Breast epithelium (tissue), 4 donors: ENCODE data around the gene PDGFC. TPM values are rescaled to one million over a fixed set of nuclear protein-coding genes. Genes with fewer than 3 reads are reported as not detected.
A peak's percentile ranks its signal among the peaks of the same experiment; 100 is the strongest.

Experiments
- DNase-seq, 2 donors: peaks; one replicate each; pipeline ENCODE4 v3.0.0-alpha.2; 2019; ENCODE audit warnings: low spot score in 2 of 2
- H3K27ac ChIP-seq, 2 donors: fragments of 200-600 bp; sonication (generic) in 1 of 2; one replicate each; pipeline ENCODE4 v1.5.1; 2016 to 2019; ENCODE audit warnings: mild to moderate bottlenecking in 1 of 2
- H3K27me3 ChIP-seq, 2 donors: fragments of 200-600 bp; sonication (generic) in 1 of 2; one replicate each; pipeline versions ENCODE4 v1.5.1 to v1.6.0; 2017 to 2019; ENCODE audit warnings: control low read depth in 1 of 2, mild to moderate bottlenecking in 1 of 2
- H3K36me3 ChIP-seq: fragments of 200-600 bp; one replicate; pipeline ENCODE4 v1.5.1; 2019
- H3K4me1 ChIP-seq, 2 donors: fragments of 200-600 bp; sonication (generic); one replicate each; pipeline ENCODE4 v1.5.1; 2016 to 2019; ENCODE audit warnings: control low read depth in 1 of 2
- H3K4me3 ChIP-seq, 3 donors: fragments of 200-600 bp; sonication (generic); 1 replicate in 2 of 3; 2 replicates in 1 of 3; pipeline ENCODE4 v1.5.1; 2016 to 2019; ENCODE audit warnings: mild to moderate bottlenecking in 3 of 3, moderate library complexity in 2 of 3
- H3K9me3 ChIP-seq, 2 donors: fragments of 200-600 bp; sonication (generic) in 1 of 2; one replicate each; pipeline ENCODE4 v1.5.1; 2016 to 2019; ENCODE audit warnings: control low read depth in 1 of 2
- POLR2A ChIP-seq: fragments of 450-650 bp; IDR thresholded peaks from one replicate; pipeline ENCODE4 v1.6.1; 2016; ENCODE audit warnings: antibody characterized with exemption, mild to moderate bottlenecking, moderate library complexity
- POLR2AphosphoS5 ChIP-seq, 3 donors: sonication (generic); formaldehyde crosslinking; IDR thresholded peaks; one replicate each; pipeline ENCODE4 v1.6.1; 2017; ENCODE audit warnings: antibody characterized with exemption in 3 of 3
- intact Hi-C: fragments of 100-400 bp; cut with DNase I; formaldehyde crosslinking; loops from one replicate; pipeline ENCODE4 v1.15.1; 2023; ENCODE audit warnings: low total_unique reads
- total RNA-seq, 3 donors: library from RNA; depleted of rRNA; stranded (reverse); fragments of >200 nt; gene quantifications; one replicate each; pipeline ENCODE4 v1.1.0, GENCODE V29; 2016
- TF ChIP-seq, protein P1 (sequence below), 3 donors: fragments of 450-650 bp; IDR thresholded peaks; one replicate each; pipeline ENCODE4 v1.5.1; 2016 to 2017; ENCODE audit warnings: antibody characterized with exemption in 3 of 3, mild to moderate bottlenecking in 3 of 3, moderate library complexity in 3 of 3

PDGFC gene
- total RNA-seq, 3 donors from 2014 or later = 32.4 to 59.7 (median 54.4) TPM

GRCh38 chr4:156948738-156949137 is 22.9 kb downstream of the PDGFC start:
- H3K4me1 ChIP-seq = no peaks in the 10 kb centered on the region
- no peaks in the 10 kb centered on the region for H3K27me3 ChIP-seq
- H3K4me3 ChIP-seq = no peak overlapping the region
- no peaks in the 10 kb centered on the region for H3K9me3 ChIP-seq
- DNase-seq = no peak
- no peak overlapping the region for H3K27ac ChIP-seq
- intact Hi-C loops = loop anchor here (5.0 kb wide), 1 partner anchor 1311 kb away; no protein-coding TSS in a partner anchor
- H3K36me3 ChIP-seq = no peaks in the 10 kb centered on the region
- no peak for TF ChIP-seq POLR2AphosphoS5 (IDR thresholded peaks at IDR 0.05)
- no peak for TF ChIP-seq POLR2A
- TF ChIP-seq, protein P1, sequence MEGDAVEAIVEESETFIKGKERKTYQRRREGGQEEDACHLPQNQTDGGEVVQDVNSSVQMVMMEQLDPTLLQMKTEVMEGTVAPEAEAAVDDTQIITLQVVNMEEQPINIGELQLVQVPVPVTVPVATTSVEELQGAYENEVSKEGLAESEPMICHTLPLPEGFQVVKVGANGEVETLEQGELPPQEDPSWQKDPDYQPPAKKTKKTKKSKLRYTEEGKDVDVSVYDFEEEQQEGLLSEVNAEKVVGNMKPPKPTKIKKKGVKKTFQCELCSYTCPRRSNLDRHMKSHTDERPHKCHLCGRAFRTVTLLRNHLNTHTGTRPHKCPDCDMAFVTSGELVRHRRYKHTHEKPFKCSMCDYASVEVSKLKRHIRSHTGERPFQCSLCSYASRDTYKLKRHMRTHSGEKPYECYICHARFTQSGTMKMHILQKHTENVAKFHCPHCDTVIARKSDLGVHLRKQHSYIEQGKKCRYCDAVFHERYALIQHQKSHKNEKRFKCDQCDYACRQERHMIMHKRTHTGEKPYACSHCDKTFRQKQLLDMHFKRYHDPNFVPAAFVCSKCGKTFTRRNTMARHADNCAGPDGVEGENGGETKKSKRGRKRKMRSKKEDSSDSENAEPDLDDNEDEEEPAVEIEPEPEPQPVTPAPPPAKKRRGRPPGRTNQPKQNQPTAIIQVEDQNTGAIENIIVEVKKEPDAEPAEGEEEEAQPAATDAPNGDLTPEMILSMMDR (IDR thresholded peaks at IDR 0.05) = no peak

DNA sequence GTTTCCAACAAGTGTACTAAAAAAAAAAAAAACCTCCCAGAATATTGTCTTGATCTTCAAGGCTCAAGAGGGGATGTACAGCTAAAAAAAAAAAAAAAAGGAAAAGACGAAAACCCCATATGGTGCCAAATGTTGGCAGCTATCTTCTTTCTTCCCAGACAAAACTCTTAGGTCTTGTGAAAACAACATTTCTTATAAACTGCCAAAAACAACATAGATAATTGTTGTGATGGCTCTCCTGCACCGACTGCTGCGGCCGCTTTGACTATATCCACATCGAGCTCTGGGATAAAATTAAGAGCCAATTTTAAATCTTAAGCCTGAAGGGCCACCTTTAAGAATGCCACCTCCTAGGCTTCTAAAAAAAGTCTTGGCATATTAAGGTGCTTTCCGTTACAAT is 23.5 kb downstream of the PDGFC start:
- H3K27me3 ChIP-seq = no peaks in the 10 kb centered on the region
- no peaks in the 10 kb centered on the region for H3K4me1 ChIP-seq
- intact Hi-C loops = loop anchor here (5.0 kb wide), 1 partner anchor 1311 kb away; no protein-coding TSS in a partner anchor
- H3K27ac ChIP-seq = no peak overlapping the region
- H3K4me3 ChIP-seq = no peak overlapping the region
- H3K9me3 ChIP-seq = no peaks in the 10 kb centered on the region
- no peaks in the 10 kb centered on the region for H3K36me3 ChIP-seq
- no peak for TF ChIP-seq POLR2A
- TF ChIP-seq, protein P1 (IDR thresholded peaks at IDR 0.05) = no peak
- TF ChIP-seq POLR2AphosphoS5 (IDR thresholded peaks at IDR 0.05) = no peak
- no peak for DNase-seq

GRCh38 chr4:156946516-156947424 is 24.8 kb downstream of the PDGFC start:
- DNase-seq = no peak
- intact Hi-C loops = loop anchor here (5.0 kb wide), 1 partner anchor 1309 kb away; no protein-coding TSS in a partner anchor
- TF ChIP-seq POLR2A (no peak), POLR2AphosphoS5 (IDR thresholded peaks at IDR 0.05) (no peak)
- TF ChIP-seq, protein P1 (IDR thresholded peaks at IDR 0.05) = no peak

GRCh38 chr4:156945532-156945931 is 26.1 kb downstream of the PDGFC start:
- no peak for TF ChIP-seq POLR2AphosphoS5 (IDR thresholded peaks at IDR 0.05)
- TF ChIP-seq POLR2A = no peak
- TF ChIP-seq, protein P1 (IDR thresholded peaks at IDR 0.05) = no peak
- Histone ChIP-seq H3K36me3 (no peaks in the 10 kb centered on the region), H3K9me3 (no peaks in the 10 kb centered on the region), H3K4me3 (no peak overlapping the region), H3K4me1 (no peaks in the 10 kb centered on the region), H3K27ac (no peak overlapping the region), H3K27me3 (no peaks in the 10 kb centered on the region)
- intact Hi-C loops = loop anchor here (5.0 kb wide), 1 partner anchor 1308 kb away; no protein-coding TSS in a partner anchor
- DNase-seq = no peak

More at GRCh38 chr4:156946516-156947424, 24.8 kb downstream of the PDGFC start:
- no peaks in the 10 kb centered on the region for H3K27me3 ChIP-seq
- H3K9me3 ChIP-seq = no peaks in the 10 kb centered on the region
- no peaks in the 10 kb centered on the region for H3K4me1 ChIP-seq
- peak overlapping the region in 1 of 2 donors; percentile 62 for H3K27ac ChIP-seq
- no peak overlapping the region for H3K4me3 ChIP-seq
- H3K36me3 ChIP-seq = no peaks in the 10 kb centered on the region

DNA sequence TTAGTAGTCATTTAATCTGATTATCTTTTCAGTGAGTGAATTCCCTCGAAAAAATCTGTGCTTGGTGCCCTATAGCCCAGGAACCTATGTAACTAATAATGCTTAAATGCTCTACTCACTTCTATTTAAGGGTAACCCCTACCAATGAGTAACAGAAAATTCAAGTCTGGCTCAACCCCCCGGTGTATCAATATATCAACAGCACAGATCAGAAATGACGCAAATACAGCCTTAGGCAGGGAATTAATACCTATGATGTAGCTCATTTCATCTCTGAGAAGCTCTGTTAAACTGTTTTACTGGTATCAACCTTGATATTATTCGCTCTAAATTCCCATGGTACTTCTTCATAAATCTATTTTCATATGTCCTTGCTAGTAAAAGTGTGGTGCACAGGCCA is 28.6 kb downstream of the PDGFC start:
- H3K4me1 ChIP-seq = no peaks in the 10 kb centered on the region
- intact Hi-C loops = no loop called here
- no peak overlapping the region for H3K4me3 ChIP-seq
- H3K27ac ChIP-seq = no peak overlapping the region
- H3K9me3 ChIP-seq = no peaks in the 10 kb centered on the region
- TF ChIP-seq POLR2AphosphoS5 (IDR thresholded peaks at IDR 0.05) (no peak), POLR2A (no peak)
- TF ChIP-seq, protein P1 (IDR thresholded peaks at IDR 0.05) = no peak
- no peaks in the 10 kb centered on the region for H3K36me3 ChIP-seq
- H3K27me3 ChIP-seq = no peaks in the 10 kb centered on the region
- no peak for DNase-seq
